Measurements from ENCODE around the gene MSN.

- TF ChIP-seq, protein P1, sequence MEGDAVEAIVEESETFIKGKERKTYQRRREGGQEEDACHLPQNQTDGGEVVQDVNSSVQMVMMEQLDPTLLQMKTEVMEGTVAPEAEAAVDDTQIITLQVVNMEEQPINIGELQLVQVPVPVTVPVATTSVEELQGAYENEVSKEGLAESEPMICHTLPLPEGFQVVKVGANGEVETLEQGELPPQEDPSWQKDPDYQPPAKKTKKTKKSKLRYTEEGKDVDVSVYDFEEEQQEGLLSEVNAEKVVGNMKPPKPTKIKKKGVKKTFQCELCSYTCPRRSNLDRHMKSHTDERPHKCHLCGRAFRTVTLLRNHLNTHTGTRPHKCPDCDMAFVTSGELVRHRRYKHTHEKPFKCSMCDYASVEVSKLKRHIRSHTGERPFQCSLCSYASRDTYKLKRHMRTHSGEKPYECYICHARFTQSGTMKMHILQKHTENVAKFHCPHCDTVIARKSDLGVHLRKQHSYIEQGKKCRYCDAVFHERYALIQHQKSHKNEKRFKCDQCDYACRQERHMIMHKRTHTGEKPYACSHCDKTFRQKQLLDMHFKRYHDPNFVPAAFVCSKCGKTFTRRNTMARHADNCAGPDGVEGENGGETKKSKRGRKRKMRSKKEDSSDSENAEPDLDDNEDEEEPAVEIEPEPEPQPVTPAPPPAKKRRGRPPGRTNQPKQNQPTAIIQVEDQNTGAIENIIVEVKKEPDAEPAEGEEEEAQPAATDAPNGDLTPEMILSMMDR (IDR thresholded peaks at IDR 0.05; ENCODE audit: low read length) = no peak
- TF ChIP-seq EZH2 (IDR thresholded peaks at IDR 0.05; ENCODE audit: borderline replicate concordance, low read length) = no peak
Measured at GRCh38 chrX:65702956-65703355, 35.5 kb downstream of the MSN start.

Measured in OCI-LY1 (cell line).